Common myeloid progenitor, CD34-positive (primary cell): Measurements from ENCODE around the gene ADCY6.

Experiments used
- CTCF ChIA-PET: fragments of 350-600 bp; sonication (Branson Sonifier 250); formaldehyde crosslinking; loops from one replicate; lab custom pipeline; 2021; ENCODE audit warnings: antibody characterized with exemption; lab: Charles Lee
- POLR2A ChIA-PET: fragments of 350-600 bp; sonication (Branson Sonifier 250); formaldehyde crosslinking; loops from one replicate; lab custom pipeline; 2021; ENCODE audit warnings: antibody characterized with exemption; lab: Charles Lee
- DNase-seq, 3 donors: peaks; one replicate each; pipeline versions ENCODE4 v3.0.0 to v3.0.0-alpha.2; 2013
- H3K27ac ChIP-seq, 2 experiments: 1 replicate in 1 of 2; 2 replicates in 1 of 2; pipeline ENCODE4 v1.7.0; 2013; ENCODE audit warnings: inconsistent platforms in 2 of 2, low read length in 2 of 2, mild to moderate bottlenecking in 2 of 2, low read depth in 1 of 2, moderate library complexity in 1 of 2; ENCODE audit not compliant: severe bottlenecking in 2 of 2, insufficient read depth in 1 of 2, poor library complexity in 1 of 2
- H3K27me3 ChIP-seq, 5 experiments: replicated peaks in 2 of 5; 1 replicate in 3 of 5; 2 replicates in 2 of 5; pipeline versions ENCODE4 v1.6.1 to v1.7.0; 2013; ENCODE audit warnings: low read length in 4 of 5, mild to moderate bottlenecking in 2 of 5, moderate library complexity in 2 of 5, inconsistent platforms in 1 of 5; ENCODE audit not compliant: insufficient read depth in 5 of 5, control insufficient read depth in 4 of 5
- H3K36me3 ChIP-seq, 4 experiments: 1 replicate in 2 of 4; 2 replicates in 2 of 4; pipeline versions ENCODE4 v1.6.1 to v1.7.0; 2013; ENCODE audit warnings: low read length in 3 of 4, control low read depth in 1 of 4, mild to moderate bottlenecking in 1 of 4; ENCODE audit not compliant: control insufficient read depth in 4 of 4, insufficient read depth in 4 of 4
- H3K4me1 ChIP-seq, 4 experiments: 1 replicate in 3 of 4; 2 replicates in 1 of 4; pipeline versions ENCODE4 v1.6.1 to v1.7.1; 2013; ENCODE audit warnings: low read length in 3 of 4, mild to moderate bottlenecking in 3 of 4, control low read depth in 1 of 4, inconsistent platforms in 1 of 4, moderate library complexity in 1 of 4; ENCODE audit not compliant: control insufficient read depth in 4 of 4, insufficient read depth in 4 of 4; ENCODE audit errors: control extremely low read depth in 1 of 4
- H3K4me3 ChIP-seq, 7 experiments: 1 replicate in 4 of 7; 2 replicates in 3 of 7; pipeline versions ENCODE4 v1.5.1 to v1.7.0; 2013; ENCODE audit warnings: mild to moderate bottlenecking in 7 of 7, low read length in 6 of 7, moderate library complexity in 6 of 7, inconsistent platforms in 2 of 7, low read depth in 2 of 7, control low read depth in 1 of 7; ENCODE audit not compliant: insufficient read depth in 4 of 7, control insufficient read depth in 1 of 7; ENCODE audit errors: extremely low read depth in 1 of 7
- H3K9me3 ChIP-seq, 5 experiments: 1 replicate in 4 of 5; 2 replicates in 1 of 5; pipeline versions ENCODE4 v1.6.1 to v1.7.1; 2013; ENCODE audit warnings: low read length in 4 of 5, mild to moderate bottlenecking in 2 of 5, inconsistent platforms in 1 of 5, low read depth in 1 of 5, moderate library complexity in 1 of 5; ENCODE audit not compliant: control insufficient read depth in 4 of 5, insufficient read depth in 2 of 5; ENCODE audit errors: control extremely low read depth in 1 of 5
- WGBS: methylation state at CpG from one replicate; pipeline ENCODE4 v1.1.5; 2013; ENCODE audit not compliant: insufficient coverage; 5-methylcytosine and 5-hydroxymethylcytosine counted together

ADCY6 gene

DNA sequence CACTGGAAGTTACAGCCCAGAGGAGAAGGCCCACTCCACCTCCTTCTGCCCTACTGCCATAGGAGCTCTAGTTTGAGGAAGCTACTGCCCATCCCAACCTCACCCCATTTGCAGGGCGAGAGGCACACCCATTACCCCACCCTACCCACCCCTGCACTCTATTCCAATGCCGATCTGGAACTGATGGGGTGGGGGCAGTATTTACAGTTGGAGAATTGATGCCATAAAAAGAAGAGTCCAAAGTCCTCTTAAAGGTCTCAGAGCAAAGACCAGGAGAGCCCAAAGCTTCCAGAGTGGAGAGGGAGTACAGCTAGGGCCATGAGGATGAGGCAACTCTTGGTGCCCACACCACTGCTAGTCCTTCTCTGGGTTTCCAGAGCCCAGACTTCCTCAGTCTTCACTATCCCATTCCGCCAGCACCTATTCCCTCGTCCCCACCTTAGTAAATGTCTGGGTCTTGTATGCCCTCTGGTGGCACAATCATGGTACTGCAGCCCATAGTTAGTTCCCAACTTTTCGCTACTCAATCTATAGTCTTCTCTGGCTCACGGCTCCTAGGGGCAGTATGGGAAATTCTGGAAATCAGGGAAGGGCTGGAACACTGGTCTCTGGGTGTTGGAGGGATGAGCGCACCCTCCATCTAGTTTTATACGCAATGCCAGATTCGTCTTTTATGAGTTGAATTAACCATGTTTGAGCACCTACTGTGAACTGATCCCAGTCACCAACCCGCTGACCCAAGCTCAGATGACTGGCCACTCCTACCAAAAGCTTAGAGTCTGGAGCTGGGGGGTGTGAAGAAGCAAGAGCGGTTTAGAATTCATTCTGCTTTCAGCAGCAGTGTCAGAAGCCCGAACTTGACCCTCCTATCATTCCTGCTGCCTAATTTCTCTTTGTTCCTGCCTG lies 6.9 kb upstream of the ADCY6 start:
- Histone ChIP-seq H3K4me3 (peak overlapping the region in 1 of 7 experiments; percentile 40), H3K9me3 (no peaks in the 10 kb centered on the region), H3K4me1 (peaks cover 0 to 4% (median 1%) of the 10 kb centered on the region in 4 experiments), H3K36me3 (no peaks in the 10 kb centered on the region), H3K27ac (no peak overlapping the region), H3K27me3 (peaks cover 0 to 5% (median 0%) of the 10 kb centered on the region in 5 experiments)
- peak in 2 of 3 donors; percentile 58 to 73 for DNase-seq
- 59% methylated on average over 4 of the region's 12 CpGs for WGBS
- POLR2A ChIA-PET: interaction anchor here (1.0 kb wide), 1 partner anchor 38 kb away, joined by 3 read pairs; no protein-coding TSS in a partner anchor
- CTCF ChIA-PET: interaction anchor here (1.0 to 12.6 kb wide), 19 partner anchors 9 to 94 kb away, joined by 3 to 218 read pairs (median 7); partner anchors contain the start of gene DDX23

DNA sequence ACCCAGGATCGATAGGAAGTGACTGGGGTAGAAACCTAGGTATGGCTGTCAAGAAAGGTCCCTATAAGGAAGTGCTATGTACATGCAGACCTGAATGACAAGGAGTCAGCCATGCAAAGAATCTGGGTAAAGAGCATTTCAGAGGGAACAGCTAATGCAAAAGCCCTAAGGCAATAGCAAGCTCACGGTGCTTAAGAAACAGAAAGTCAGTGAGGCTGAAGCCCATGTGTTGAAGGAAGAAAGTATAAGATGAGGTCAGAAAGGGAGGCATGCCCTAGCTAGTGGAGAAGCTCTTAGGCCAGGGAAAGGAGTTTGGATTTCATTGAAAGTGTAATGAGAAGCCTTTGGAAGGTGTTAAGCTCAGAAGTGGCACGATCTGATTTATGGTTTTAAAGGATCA lies 6.0 kb upstream of the ADCY6 start:
- ChIA-PET CTCF (interaction anchor here (1.0 to 12.6 kb wide), 16 partner anchors 10 to 68 kb away, joined by 3 to 218 read pairs (median 10); partner anchors contain the start of gene DDX23), POLR2A (interaction anchor here (1.0 kb wide), 1 partner anchor 37 kb away, joined by 3 read pairs; no protein-coding TSS in a partner anchor)

DNA sequence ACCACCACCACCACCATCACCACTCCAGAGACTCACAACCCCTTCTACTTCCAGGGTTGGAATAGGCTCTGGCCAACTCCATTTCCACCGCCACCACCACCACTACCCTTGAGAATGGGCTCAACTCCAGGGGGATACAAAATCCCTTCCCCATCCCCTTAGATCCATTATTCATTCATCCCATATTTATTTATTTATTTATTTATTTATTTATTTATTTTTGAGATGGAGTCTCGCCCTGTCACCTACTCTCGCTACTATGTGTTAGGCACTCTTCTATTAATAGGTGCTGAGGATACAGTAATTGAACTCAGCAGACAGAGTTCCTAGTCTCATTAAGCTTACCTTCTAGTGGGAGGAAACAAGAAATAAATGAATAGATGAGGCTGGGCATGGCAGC lies 4.8 kb upstream of the ADCY6 start:
- Histone ChIP-seq H3K9me3 (no peaks in the 10 kb centered on the region), H3K4me1 (peaks cover 0 to 10% (median 3%) of the 10 kb centered on the region in 4 experiments), H3K4me3 (no peak overlapping the region), H3K27me3 (no peaks in the 10 kb centered on the region), H3K27ac (no peak overlapping the region), H3K36me3 (no peaks in the 10 kb centered on the region)
- ChIA-PET CTCF (interaction anchor here (1.5 to 12.6 kb wide), 8 partner anchors 10 to 54 kb away, joined by 4 to 218 read pairs (median 36); no protein-coding TSS in a partner anchor), POLR2A (interaction anchor here (1.0 kb wide), 1 partner anchor 9 kb away, joined by 3 read pairs; no protein-coding TSS in a partner anchor)
- WGBS: no CpG with 5 or more reads among the region's 3 CpGs
- DNase-seq: no peak

More for the DNA sequence above, 6.0 kb upstream of the ADCY6 start:
- H3K27ac ChIP-seq: no peak overlapping the region
- H3K4me3 ChIP-seq: no peak overlapping the region
- peaks cover 0 to 8% (median under 1%) of the 10 kb centered on the region in 4 experiments for H3K4me1 ChIP-seq
- H3K36me3 ChIP-seq: no peaks in the 10 kb centered on the region
- no peaks in the 10 kb centered on the region for H3K27me3 ChIP-seq
- 95% methylated on average over 3 of the region's 3 CpGs for WGBS
- no peaks in the 10 kb centered on the region for H3K9me3 ChIP-seq
- no peak for DNase-seq

DNA sequence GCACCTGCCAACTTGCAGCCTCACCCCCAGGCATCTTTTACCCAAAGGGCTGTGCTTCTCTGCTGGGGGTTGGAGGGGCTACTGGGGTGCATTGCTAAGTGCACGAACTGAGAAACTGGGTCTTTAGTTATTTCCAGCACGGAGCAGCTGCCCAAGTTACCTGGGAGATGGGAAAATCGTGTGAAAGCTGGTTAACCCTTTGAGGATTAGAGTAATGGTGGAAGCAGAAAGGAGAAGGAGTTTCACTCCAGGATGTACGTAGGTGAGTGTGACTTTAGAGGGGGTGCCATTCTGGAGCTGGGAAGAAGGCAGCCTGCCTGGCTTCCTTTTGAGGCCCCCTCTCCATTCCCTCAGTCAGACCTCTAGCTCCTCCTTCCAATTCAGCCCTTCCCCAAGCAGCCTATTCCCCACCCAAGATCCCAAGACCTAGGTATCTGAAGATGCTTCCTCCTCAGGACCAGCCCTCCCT lies 1.0 kb upstream of the ADCY6 start:
- peak overlapping the region in 1 of 2 experiments; percentile 43 for H3K27ac ChIP-seq
- peaks cover 0 to 23% (median 17%) of the 10 kb centered on the region in 4 experiments for H3K4me1 ChIP-seq
- H3K27me3 ChIP-seq: no peaks in the 10 kb centered on the region
- ChIA-PET POLR2A (no interaction called here), CTCF (interaction anchor here (1.3 to 12.6 kb wide), 5 partner anchors 15 to 58 kb away, joined by 3 to 218 read pairs (median 9); no protein-coding TSS in a partner anchor)
- H3K36me3 ChIP-seq: no peaks in the 10 kb centered on the region
- H3K4me3 ChIP-seq: peak overlapping the region in 5 of 7 experiments; percentile 16 to 88 (median 71)
- 4% methylated on average over 3 of the region's 4 CpGs for WGBS
- DNase-seq: no peak
- no peaks in the 10 kb centered on the region for H3K9me3 ChIP-seq

DNA sequence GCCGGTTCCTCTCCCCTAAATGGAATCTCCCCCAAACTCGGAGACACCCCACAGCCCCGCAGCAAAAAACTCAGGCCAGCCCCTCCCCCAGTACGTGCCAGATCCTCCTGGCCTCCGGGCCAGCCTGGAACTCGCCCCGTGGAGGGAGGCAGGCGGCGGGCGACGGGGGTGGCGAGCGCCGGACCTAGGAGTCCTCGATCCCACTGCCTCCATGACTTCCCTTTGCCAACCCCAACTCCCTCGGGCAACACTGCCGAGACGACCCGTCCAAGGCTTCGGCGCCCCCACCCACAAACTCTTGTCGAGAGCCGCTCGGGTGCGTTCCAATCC lies 400 bp downstream of the ADCY6 start:
- peak overlapping the region; percentile 52 to 88 (median 71) for H3K4me3 ChIP-seq
- POLR2A ChIA-PET: no interaction called here
- CTCF ChIA-PET: interaction anchor here (1.8 to 12.6 kb wide), 4 partner anchors 14 to 37 kb away, joined by 8 to 218 read pairs (median 64); no protein-coding TSS in a partner anchor
- no peaks in the 10 kb centered on the region for H3K9me3 ChIP-seq
- H3K27me3 ChIP-seq: no peaks in the 10 kb centered on the region
- peak in 1 of 3 donors; percentile 20 for DNase-seq
- H3K4me1 ChIP-seq: peaks cover 0 to 23% (median 17%) of the 10 kb centered on the region in 4 experiments
- no peaks in the 10 kb centered on the region for H3K36me3 ChIP-seq
- WGBS: 0% methylated on average over 10 of the region's 25 CpGs
- H3K27ac ChIP-seq: peak overlapping the region in 1 of 2 experiments; percentile 58

DNA sequence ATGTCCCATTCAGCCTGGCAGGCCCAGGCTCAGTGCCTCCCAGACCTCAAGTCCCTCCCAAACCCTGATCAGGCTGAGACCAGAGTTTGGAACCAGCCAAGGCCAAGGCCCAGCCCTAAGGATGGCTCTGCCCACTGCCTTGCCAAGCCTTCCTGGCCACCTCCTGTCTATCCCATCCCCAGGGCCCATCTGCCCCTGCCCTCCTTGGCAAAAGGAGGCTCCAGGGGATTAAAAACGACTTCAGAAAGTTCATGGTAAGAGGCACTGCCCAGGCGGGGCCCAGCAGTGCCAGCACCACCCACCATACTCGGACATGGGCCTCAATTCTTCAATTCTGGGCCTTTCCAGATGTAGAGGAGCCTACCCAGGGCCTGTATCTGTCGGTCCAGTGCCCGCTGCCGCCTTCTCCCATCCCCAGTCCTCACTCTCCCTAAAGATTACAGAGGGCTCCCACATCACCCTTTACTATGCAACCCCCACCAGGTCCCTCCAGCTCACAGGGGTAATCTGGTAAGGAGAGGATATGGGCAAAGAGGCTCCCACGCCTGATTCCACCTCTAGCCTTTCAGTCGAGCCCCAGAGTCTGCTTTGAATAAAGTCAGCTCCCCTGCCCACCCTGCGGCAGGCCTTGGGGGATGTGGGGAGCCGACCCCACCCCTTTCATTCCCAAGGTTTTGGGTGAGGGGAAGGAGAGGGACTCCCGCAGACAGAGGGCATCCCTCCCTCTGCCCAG lies 932 bp downstream of the ADCY6 start:
- POLR2A ChIA-PET: no interaction called here
- Histone ChIP-seq H3K27ac (peak overlapping the region in 1 of 2 experiments; percentile 58), H3K36me3 (peaks cover 0 to 2% (median 0%) of the 10 kb centered on the region in 4 experiments), H3K4me1 (peaks cover 0 to 23% (median 17%) of the 10 kb centered on the region in 4 experiments), H3K9me3 (no peaks in the 10 kb centered on the region), H3K4me3 (peak overlapping the region; percentile 52 to 88 (median 71)), H3K27me3 (no peaks in the 10 kb centered on the region)
- CTCF ChIA-PET: interaction anchor here (11.2 to 12.6 kb wide), 2 partner anchors 13 to 36 kb away, joined by 119 to 218 read pairs; no protein-coding TSS in a partner anchor
- DNase-seq: no peak
- WGBS: 26% methylated on average over 5 of the region's 11 CpGs
